Endothelial cell (in vitro differentiated cells): ENCODE data around the gene KLHL25. TPM values are rescaled to one million over a fixed set of nuclear protein-coding genes. Genes with fewer than 3 reads are reported as not detected.

Experiments used
- DNase-seq: peaks from one replicate; pipeline ENCODE4 v3.0.0; 2021; ENCODE audit warnings: low spot score
- H3K27ac Mint-ChIP-seq: one replicate; pipeline ENCODE4 v1.8.0; 2021; ENCODE audit warnings: mixed read lengths, inconsistent platforms; ENCODE audit not compliant: unreplicated experiment
- H3K27me3 Mint-ChIP-seq: one replicate; pipeline ENCODE4 v1.8.0; 2021; ENCODE audit warnings: mild to moderate bottlenecking, moderate library complexity, mixed read lengths, inconsistent platforms; ENCODE audit not compliant: unreplicated experiment
- H3K36me3 Mint-ChIP-seq: one replicate; pipeline ENCODE4 v1.8.0; 2021; ENCODE audit warnings: mild to moderate bottlenecking, low read depth, mixed read lengths, inconsistent platforms; ENCODE audit not compliant: unreplicated experiment
- H3K4me1 Mint-ChIP-seq: one replicate; pipeline ENCODE4 v1.8.0; 2021; ENCODE audit warnings: mild to moderate bottlenecking, mixed read lengths, inconsistent platforms; ENCODE audit not compliant: unreplicated experiment
- H3K4me3 Mint-ChIP-seq: one replicate; pipeline ENCODE4 v1.8.0; 2021; ENCODE audit warnings: mild to moderate bottlenecking, mixed read lengths, inconsistent platforms; ENCODE audit not compliant: unreplicated experiment
- H3K9me3 Mint-ChIP-seq: one replicate; pipeline ENCODE4 v1.8.0; 2021; ENCODE audit warnings: mixed read lengths, inconsistent platforms; ENCODE audit not compliant: unreplicated experiment
- CTCF ChIP-seq: fragments of 200-600 bp; sonication (generic); IDR thresholded peaks from one replicate; pipeline ENCODE4 v1.5.0; 2021; ENCODE audit warnings: antibody characterized with exemption; ENCODE audit not compliant: unreplicated experiment
- total RNA-seq: library from RNA; stranded (reverse); fragmentation: NEBNext Ultra II Directional; extraction: Animal tissue kit (Norgen Biotek cat#: 25700); gene quantifications from one replicate; pipeline ENCODE4 v1.2.1, GENCODE V29; 2021; ENCODE audit not compliant: unreplicated experiment

Gene KLHL25
- total RNA-seq, 1 donor from 2014 or later, result 7.4 TPM

GRCh38 chr15:85788771-85789495 is 5.8 kb downstream of the KLHL25 start:
- peaks cover 4% of the 10 kb centered on the region for H3K27me3 Mint-ChIP-seq
- no peak for TF ChIP-seq CTCF
- no peaks in the 10 kb centered on the region for H3K9me3 Mint-ChIP-seq
- peaks cover 30% of the 10 kb centered on the region for H3K4me1 Mint-ChIP-seq
- no peak overlapping the region for H3K27ac Mint-ChIP-seq
- H3K36me3 Mint-ChIP-seq, result peaks cover 13% of the 10 kb centered on the region
- H3K4me3 Mint-ChIP-seq, result no peak overlapping the region
- no peak for DNase-seq

GRCh38 chr15:85786781-85787114 is 8.0 kb downstream of the KLHL25 start:
- H3K27ac Mint-ChIP-seq, result no peak overlapping the region
- DNase-seq, result no peak
- no peak overlapping the region for H3K4me3 Mint-ChIP-seq
- H3K36me3 Mint-ChIP-seq, result peaks cover 5% of the 10 kb centered on the region
- no peaks in the 10 kb centered on the region for H3K9me3 Mint-ChIP-seq
- peaks cover 25% of the 10 kb centered on the region for H3K4me1 Mint-ChIP-seq
- peaks cover 4% of the 10 kb centered on the region for H3K27me3 Mint-ChIP-seq
- TF ChIP-seq CTCF, result no peak

- H3K27ac Mint-ChIP-seq, result peak overlapping the region; percentile 64
- no peak overlapping the region for H3K4me3 Mint-ChIP-seq
Measured at GRCh38 chr15:85785887-85786780, 8.6 kb downstream of the KLHL25 start.

GRCh38 chr15:85782064-85782463 is 12.7 kb downstream of the KLHL25 start:
- H3K4me3 Mint-ChIP-seq, result no peak overlapping the region
- H3K27ac Mint-ChIP-seq, result no peak overlapping the region
- no peak for DNase-seq
- TF ChIP-seq CTCF, result no peak
- peaks cover 8% of the 10 kb centered on the region for H3K27me3 Mint-ChIP-seq
- no peaks in the 10 kb centered on the region for H3K36me3 Mint-ChIP-seq
- H3K9me3 Mint-ChIP-seq, result no peaks in the 10 kb centered on the region
- peaks cover 24% of the 10 kb centered on the region for H3K4me1 Mint-ChIP-seq

More at GRCh38 chr15:85785887-85786780, 8.6 kb downstream of the KLHL25 start:
- H3K27me3 Mint-ChIP-seq, result peaks cover 4% of the 10 kb centered on the region
- no peak for TF ChIP-seq CTCF
- DNase-seq, result no peak
- no peaks in the 10 kb centered on the region for H3K9me3 Mint-ChIP-seq
- H3K4me1 Mint-ChIP-seq, result peaks cover 25% of the 10 kb centered on the region
- H3K36me3 Mint-ChIP-seq, result peaks cover 5% of the 10 kb centered on the region

GRCh38 chr15:85781099-85781498 is 13.6 kb downstream of the KLHL25 start:
- DNase-seq, result no peak
- no peaks in the 10 kb centered on the region for H3K36me3 Mint-ChIP-seq
- no peak overlapping the region for H3K27ac Mint-ChIP-seq
- no peaks in the 10 kb centered on the region for H3K9me3 Mint-ChIP-seq
- H3K4me3 Mint-ChIP-seq, result no peak overlapping the region
- H3K4me1 Mint-ChIP-seq, result peaks cover 20% of the 10 kb centered on the region
- H3K27me3 Mint-ChIP-seq, result peaks cover 8% of the 10 kb centered on the region
- no peak for TF ChIP-seq CTCF
